ENCODE data around the gene PRKG1.

GRCh38 chr10:51139176-51139575 lies 64.9 kb downstream of the PRKG1 start:
- no peak for TF ChIP-seq NFIC (IDR thresholded peaks at IDR 0.05)
- no peak for TF ChIP-seq EP300 (IDR thresholded peaks at IDR 0.05; ENCODE audit: borderline replicate concordance)
- no peak for TF ChIP-seq TCF12 (IDR thresholded peaks at IDR 0.05; ENCODE audit: low read depth)
- no peak for TF ChIP-seq MAX (IDR thresholded peaks at IDR 0.05)
- no peak for TF ChIP-seq RAD21 (IDR thresholded peaks at IDR 0.05; ENCODE audit: low read depth)
- no peak for TF ChIP-seq YY1 (IDR thresholded peaks at IDR 0.05; ENCODE audit: low read depth)
- TF ChIP-seq CREB1 (IDR thresholded peaks at IDR 0.05; ENCODE audit: low read depth), result no peak
- TF ChIP-seq CEBPB (IDR thresholded peaks at IDR 0.05), result no peak
- TF ChIP-seq USF1 (IDR thresholded peaks at IDR 0.05), result no peak
- no peak for TF ChIP-seq REST (IDR thresholded peaks at IDR 0.05; ENCODE audit: low read depth)
- TF ChIP-seq TAF1 (IDR thresholded peaks at IDR 0.05; ENCODE audit: low read depth), result no peak
- TF ChIP-seq FOXM1 (IDR thresholded peaks at IDR 0.05; ENCODE audit: borderline replicate concordance, low read depth), result no peak

All from Ishikawa (cell line).